ENCODE results near the gene PPHLN1.
"Not testable (repeated sequence)": the region's sequence is repeated elsewhere in the genome, so short reads cannot be mapped to it uniquely, and the experiment has no call there.

Gene PPHLN1

DNA sequence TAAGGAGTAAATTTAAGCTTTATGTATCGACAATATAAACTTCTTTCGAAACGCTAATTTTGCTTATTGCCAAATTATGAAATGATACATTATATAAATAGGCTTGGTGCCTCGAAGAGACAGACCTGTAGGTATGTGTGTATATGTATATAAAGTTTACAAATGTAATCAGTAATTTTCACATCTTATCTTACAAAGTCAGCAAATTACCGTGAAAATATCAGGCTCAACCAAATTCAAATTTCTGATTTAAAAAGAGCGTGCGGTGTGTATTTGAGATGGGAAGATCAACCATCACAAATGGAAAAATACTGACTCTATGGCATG lies 678 bp upstream of the PPHLN1 start:
- no peak for DNase-seq

DNA sequence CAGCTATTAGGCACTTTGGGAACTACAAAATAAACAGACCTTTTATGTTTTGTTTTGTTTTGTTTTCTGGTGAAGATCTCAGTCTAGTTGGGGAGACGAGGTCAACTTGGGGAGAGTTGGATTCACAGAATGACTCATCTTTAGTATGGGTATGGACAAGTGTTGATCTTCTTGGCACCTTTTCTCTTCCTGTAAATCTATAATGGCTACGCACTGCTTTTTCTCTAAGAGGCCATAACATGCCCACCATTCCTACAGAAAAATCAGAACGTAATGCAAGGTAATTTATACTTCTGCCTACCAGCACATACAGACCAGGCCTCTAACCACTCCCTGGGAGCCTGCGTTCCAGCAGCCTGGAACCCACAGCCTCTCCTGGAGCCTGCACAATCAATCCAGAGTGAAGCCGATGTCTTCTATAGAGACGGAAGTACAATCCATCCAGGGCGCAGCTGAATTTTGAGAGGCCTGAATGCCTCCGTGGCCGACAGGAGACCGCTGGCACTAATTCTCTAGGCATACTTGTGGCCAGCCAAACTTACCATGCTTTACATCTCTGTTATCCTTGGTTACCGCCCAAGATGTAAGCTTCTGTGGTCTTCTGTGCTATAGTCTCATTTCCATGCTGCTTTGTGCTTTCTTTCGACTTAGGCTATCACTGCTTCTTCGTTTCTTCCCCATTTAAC lies 717 bp downstream of the PPHLN1 start:
- peak; percentile 50 for DNase-seq

DNA sequence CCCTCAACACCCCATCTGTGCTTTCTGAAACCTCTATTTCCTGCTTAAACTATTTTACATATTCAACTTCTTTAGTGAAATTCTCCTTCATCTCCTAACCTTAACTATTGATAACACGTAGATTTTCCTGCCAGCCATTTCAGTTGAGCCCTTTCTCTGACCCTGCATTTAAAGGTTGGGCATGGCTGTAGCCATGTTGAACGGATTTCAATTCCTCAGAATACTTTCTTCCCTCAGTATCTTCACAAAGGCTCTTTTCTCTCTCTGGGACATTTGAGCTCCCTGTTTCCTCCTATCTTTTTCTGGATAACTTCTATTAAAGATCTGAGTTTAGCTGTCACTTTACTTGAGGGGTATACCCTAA lies 1.2 kb downstream of the PPHLN1 start:
- DNase-seq: no peak

DNA sequence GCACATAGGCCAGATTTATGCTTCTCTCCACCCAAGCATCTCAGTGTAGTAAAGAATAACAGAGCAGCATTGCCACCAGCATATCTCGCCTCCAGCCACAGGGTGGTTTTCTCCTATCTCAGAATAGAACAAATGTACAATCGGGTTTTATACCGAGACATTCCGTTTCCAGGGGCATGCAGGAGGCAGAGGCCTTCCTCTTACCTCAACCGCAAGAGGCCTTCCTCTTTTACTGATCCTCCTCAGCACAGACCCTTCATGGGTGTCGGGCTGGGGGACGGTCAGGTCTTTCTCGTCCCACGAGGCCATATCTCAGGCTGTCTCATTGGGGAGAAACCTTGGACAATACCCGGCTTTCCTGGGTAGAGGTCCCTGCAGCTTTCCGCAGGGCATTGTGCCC lies 4.1 kb downstream of the PPHLN1 start:
- peak; percentile 59 for DNase-seq

DNA sequence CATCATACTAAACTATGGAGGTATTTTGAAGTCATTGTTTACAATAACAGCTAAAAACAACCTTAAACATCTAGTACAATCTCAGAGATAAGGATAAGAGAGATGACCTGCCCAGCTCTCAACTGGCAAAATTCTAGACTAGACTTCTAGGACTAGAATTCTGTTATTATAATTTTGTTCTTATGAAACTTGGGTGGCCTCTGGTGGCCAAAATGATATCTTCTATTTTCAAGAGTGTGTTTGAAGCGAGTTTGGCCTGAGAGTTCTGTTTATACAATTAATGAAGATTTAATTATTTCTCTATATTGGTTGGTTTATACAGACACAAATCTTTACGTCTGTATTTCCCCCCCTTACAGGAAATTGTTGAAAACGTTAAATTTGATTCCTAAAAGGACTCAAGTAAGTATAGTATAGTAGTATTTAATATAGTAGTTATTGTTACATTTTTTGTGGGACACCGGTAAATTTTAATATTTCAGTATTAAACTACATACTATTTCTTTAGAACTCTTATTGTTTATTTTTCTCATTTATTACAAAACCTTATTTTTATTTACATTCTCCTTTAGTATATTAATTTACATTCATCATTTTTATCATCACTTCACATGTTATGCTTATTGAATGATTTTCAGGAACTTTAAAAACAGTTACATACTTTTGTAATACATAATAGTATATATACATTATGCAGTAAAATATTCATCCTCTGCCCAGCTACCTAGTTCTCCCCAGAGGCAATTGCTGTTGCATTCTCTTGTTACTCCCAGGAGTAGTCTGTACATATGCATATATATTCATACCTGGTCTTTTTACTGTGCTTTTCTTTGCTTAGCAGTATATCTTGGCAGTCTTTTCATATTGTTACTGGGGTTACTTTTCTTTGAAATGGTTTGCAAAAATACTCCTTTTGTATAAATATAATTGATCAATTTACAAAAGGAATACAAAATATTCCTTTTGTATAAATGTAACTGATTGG lies 6.6 kb downstream of the PPHLN1 start:
- DNase-seq: peak; percentile 82

DNA sequence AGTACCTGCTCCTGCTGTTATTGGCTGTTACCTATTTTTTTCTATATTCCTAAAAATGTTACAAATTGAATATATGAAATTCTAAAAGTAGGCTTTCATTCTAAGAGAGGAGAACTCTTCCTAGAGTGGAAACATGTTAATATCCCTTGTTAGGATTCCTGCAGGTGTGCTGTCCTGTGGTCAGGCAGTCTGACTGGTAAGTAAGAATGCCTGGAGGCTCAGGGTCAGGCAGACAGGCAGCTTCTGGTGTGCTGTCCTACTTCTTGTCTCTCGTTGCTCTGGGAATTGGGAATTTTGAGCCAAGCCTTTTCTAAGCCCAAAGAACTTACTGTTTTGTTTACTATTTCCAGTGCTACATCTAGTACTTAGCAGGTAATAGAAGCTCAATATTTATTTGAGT lies 10.3 kb downstream of the PPHLN1 start:
- no peak for DNase-seq

DNA sequence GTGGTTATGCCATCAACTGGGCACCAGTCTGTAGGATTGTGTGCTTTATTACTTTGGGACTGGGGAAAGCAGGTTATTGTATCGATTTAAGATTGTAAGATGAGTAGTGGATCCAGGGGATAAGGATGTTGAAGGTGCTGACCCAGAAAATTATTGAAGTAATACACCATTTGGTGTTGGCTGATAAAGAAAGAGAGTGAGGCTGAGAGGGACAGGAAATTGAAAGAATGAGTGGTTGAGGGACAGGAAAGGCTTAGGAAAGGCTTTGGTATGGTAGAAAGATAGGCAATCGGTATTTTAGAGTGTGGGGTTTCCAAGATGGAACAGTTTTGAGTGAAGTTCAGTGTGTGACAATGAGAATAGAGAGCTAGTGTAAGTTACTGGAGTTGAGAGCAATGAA lies 12.3 kb downstream of the PPHLN1 start:
- DNase-seq: peak; percentile 15

DNA sequence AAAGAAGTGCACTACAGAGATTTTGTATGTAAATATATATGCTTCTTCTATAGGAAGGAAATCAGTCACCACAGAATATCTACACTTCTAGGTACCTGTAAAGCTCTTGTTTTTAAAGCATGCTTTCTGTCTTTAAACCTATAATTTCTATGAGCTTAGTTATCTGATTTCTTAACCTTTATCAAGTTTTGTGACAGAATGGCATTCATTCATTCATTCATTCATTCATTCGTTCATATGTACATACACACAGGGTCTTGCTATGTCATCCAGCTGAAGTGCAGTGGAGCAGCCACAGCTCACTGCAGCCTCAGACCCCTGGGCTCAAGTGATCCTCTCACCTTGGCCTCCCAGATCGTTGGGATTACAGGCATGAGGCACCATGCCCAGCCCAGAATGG lies 16.1 kb downstream of the PPHLN1 start:
- no peak for DNase-seq

DNA sequence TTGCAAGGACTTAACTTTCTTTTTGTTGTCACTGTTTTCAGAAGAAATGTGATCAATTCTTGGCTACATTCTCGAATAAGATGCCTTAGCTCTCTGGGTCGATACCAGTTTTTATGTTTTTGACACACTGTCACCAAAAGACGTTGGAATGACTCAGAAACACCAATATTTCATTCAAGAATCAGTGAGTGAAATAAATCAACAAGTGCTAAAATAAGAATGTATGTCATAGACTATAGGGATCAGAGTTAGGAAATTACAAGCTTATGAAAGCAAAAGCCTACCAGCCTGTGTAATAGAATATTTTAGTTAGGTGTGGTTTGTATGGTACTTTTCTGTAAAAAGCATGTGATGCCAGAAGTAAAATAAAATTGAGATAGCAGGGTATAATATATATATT lies 17.8 kb downstream of the PPHLN1 start:
- no peak for DNase-seq

DNA sequence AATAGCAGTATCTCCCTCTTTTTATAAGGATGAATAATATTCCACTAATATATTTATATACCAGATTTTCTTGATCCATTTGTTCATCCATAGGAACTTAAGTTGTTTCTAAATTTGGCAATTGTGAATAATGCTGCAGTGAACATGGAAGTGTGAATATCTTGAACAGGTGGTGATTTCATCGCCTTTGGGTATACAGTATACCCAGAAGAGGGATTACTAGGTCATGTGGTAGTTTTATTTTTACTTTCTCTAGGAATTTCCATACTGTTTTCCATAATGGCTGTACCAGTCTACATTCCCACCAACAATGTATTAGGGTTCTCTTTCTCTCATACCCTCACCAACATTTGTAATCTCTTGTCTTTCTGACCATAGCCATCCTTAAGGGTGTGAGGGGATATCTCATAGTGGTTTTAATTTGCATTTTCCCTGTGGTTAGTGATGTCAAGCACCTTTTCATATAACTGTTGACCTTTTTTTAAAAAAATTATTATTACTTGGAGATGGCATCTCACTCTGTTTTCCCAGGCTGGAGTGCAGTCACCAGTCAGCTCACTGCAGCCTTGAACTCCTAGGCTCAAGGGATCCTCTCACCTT lies 20.5 kb downstream of the PPHLN1 start:
- no peak for DNase-seq

DNA sequence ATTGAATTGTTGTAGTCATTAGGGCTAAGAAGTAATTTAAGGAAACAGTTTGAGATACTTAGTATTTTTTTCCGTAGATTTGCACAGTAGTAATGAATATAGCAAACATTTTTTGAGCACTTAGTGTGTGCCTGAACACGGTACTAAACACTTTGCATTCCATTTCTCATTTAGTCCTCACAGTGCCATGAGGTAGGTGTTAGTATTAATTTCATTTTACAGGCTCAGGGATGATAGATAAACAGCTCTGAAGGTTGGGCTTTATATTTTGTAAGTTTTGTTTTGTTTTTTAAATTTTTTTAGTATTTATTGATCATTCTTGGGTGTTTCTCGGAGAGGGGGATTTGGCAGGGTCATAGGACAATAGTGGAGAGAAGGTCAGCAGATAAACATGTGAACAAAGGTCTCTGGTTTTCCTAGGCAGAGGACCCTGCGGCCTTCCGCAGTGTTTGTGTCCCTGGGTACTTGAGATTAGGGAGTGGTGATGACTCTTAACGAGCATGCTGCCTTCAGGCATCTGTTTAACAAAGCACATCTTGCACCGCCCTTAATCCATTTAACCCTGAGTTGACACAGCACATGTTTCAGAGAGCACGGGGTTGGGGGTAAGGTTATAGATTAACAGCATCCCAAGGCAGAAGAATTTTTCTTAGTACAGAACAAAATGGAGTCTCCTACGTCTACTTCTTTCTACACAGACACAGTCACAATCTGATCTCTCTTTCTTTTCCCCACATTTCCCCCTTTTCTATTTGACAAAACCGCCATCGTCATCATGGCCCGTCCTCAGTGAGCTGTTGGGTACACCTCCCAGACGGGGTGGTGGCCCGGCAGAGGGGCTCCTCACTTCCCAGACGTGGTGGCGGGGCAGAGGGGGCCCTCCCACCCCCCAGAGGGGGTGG lies 23.4 kb downstream of the PPHLN1 start:
- DNase-seq: not testable (repeated sequence)

DNA sequence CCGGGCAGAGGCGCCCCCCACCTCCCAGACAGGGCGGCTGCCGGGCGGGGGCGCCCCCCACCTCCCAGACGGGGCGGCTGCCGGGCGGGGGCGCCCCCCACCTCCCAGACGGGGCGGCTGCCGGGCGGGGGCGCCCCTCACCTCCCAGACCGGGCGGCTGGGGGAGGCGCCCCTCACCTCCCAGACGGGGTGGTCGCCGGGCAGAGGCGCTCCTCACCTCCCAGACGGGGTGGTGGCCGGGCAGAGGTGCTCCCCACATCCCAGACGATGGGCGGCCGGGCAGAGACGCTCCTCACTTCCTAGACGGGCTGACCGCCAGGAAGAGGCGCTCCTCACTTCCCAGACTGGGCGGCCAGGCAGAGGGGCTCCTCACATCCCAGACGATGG lies 24.0 kb downstream of the PPHLN1 start:
- not testable (repeated sequence) for DNase-seq

DNA sequence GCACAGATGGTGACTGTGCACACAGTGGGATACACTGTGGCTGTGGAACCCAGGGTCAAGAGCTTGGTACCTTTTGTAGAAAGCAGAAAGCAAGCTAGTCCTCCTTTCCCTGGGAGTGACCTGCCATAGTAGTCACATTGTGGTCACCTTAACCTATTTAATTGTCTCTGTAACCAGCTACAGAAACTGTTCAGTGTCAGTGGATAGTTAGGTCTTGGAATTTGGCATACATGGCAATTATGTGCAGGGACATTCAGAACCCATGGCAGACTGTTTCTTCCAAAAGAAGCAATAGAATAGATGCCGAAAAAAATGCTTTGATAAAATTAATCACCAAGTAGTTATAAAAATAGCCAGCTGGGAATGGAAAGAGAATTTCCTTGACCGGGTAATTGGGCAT lies 30.4 kb downstream of the PPHLN1 start:
- DNase-seq: no peak

DNA sequence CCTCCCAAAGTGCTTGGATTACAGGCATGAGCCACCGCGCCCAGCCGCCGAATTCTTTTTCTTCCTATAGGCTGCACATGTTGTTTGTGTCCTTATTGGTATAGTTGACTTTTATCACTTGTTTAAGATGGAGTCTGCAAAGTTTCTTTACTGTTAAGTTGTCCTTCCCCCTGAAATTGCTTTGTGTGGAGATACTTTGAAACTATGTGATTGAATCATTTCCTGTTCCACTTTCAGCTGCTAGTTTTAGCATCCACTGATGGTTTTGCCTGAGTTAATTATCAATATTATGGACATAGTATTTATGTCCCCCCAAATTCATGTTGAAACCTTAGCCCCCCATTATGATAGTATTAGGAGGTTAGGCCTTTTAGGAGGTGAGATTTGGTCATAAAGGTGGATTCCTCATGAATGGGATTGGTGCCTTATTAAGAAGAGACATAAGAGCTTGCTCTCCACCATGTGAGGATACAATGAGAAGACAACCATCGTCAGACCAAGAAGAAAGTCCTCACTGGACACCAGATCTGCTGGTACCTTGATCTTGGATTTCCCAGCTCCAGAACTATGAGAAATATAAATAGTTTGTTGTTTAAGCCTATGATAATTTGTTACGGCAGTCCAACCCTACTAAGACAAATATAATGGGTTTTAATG lies 34.9 kb downstream of the PPHLN1 start:
- no peak for DNase-seq

DNA sequence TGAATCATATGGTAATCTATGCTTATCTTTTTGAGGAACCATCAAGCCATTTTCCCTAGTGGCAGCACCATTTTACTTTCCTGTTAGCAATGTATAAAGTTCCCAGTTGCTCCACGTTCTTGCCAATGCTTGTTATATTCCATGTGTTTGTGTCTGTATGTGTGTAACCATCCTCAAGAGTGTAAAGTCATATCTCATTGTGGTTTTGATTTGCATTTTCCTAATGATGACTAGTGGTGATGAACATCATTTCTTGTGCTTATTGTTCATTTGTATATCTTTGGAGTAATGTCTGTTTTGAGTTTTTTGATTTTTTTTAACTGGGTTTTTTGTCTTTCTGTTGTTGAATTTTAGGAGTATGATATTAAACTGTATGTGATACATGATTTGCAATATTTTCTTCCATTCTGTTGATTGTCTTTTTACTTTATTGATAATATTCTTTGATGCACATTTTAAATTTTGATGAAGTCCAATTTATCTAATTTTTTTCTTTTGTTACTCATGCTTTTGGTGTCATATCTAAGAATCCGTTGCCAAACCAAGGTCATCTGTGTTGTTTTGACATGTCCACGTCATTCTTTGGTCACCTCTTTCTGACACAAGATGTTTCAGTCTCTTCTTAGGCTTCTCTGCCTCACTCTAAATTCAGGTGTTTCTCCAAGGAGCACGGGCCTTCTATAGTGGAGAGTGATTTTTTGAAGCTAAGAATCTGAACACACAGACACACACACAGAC lies 36.1 kb downstream of the PPHLN1 start:
- no peak for DNase-seq

DNA sequence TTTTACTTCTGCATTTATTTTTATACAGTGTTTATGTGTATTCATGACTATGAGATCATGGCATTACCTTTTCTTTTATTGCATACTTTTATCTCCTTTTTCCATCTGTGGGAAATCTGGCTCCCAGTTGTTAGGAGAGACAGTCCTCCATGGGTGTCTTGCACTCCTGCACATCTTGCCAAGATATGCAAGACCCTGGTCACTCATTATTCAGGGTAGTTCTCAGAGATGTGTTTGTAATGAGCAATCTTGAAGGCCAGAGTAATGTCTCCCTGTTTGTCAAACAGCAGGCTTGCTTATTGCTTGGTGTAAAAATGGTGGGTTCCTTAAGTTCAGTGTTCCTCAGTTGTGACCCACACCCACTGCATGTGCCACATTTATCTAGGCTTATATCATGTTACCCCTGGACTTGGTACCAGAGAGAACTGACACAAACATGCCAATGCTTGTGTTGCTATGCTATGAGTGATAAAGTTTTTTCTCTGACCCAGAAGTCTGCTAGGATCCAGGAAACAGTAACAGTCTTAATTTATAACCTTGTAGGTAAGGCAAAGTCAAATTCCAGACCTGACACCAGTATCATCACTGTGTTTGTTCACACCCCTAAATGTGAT lies 36.8 kb downstream of the PPHLN1 start:
- no peak for DNase-seq

DNA sequence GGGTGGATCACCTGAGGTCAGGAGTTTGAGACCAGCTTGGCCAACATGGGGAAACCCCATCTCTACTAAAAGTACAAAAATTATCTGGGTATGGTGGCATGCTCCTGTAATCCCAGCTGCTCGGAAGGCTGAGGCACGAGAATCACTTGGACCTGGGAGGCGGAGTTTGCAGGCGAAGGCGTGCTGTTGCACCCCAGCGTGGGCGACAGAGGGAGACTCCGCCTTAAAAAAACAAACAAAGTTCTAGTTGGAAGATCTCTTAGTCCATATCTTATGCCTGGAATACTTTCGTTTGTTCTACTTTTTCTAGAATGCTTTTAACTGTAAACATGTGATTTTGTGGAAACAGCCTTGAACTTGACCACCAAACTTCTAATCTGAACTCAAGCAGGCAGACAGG lies 38.7 kb downstream of the PPHLN1 start:
- DNase-seq: no peak

DNA sequence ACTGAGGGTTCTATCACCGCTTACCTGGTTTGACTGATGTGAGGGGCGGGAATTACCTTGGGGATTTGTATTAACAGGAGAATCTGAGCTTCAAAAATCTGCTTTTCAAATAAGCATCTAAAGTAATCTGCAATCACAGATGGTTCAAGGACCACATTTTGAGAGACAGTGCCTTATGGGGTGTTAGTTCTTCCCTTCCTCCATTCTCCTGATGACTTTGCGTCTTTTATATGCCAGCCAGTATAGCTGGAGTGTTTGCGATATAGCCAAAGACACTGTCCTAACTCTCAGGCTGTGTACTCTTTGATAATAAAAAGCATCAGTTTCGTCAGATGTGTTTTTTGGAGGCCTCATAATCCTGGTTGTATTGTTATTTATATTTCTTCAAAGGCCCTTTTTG lies 39.5 kb downstream of the PPHLN1 start:
- DNase-seq: no peak

DNA sequence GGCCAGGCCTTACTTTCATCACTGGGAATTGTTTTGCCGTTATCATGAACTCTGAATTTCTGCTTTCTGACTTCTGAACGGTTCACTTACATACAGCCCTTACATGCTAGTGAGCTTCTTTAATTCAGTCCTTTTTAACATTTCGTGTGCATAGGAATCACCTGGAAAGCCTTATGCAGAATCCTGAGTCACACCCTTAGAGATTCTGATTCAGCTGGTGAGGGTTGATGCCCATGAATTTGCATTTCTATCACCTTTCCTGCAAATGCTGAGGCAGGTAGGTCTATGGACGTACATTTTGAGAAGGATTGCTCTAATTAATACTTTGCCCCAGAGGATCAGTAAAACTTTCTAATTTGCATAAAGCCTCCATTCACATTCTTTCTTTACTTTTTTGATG lies 44.0 kb downstream of the PPHLN1 start:
- no peak for DNase-seq

DNA sequence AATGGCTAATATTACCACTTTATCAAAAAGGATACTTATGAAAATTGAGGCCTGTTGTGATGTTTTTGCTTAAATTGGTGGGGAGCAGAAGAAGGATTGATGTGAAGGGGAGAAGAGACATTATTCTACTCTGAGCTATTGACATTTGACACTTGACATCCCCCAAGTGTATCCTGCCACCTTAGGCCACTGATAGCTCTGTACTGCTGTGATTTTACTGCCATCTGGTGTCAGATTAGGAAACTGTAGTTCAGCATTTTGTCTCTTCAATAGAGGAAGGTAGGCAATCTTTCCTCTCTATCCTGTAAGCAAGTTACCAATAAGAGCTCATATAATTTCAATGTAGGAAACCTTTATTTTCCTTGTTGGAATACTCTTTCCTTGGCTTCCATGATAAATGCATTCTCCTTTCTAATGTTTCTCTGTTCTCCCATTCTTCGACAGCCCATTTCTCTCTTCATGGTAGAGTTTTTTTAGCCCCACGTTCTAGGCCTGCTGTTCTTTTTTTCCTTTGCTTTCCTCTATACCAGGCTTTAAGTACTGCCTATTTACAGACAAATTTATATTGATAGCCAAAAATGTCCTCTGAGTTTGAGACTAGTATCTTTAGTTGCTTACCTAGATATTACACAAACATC lies 46.3 kb downstream of the PPHLN1 start:
- peak; percentile 89 for DNase-seq

DNA sequence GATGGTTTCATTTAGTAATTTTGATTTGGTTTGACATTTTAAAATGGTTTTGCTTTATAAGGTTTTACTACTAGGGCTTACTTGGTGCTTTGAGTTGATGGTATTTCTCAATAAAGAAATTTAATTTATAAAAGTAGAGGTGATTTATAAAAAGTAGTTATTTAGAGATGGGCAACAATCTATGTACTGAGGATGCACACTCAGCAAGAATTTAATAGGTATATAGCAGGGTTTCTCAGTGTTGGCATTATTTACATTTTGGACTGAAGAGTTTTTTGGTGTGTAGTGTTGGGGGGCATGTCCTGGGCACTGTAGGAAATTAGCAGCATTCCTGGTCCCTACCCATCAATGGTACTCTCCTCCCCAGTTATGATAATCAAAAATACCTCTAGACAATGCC lies 47.7 kb downstream of the PPHLN1 start:
- DNase-seq: no peak
